Heart right ventricle (tissue), 16 donors: Measurements from ENCODE around the gene TAMM41. TPM values are rescaled to one million over a fixed set of nuclear protein-coding genes. Genes with fewer than 3 reads are reported as not detected.

ENCODE experiments used
- ATAC-seq, 8 donors: fragments of 200-7000 bp; cut with Tn5 transposase; one replicate each; pipeline ENCODE4 v1.9.1; 2020; ENCODE audit warnings: mild to moderate bottlenecking in 8 of 8, moderate library complexity in 8 of 8, moderate number of reproducible peaks in 1 of 8
- DNase-seq, 2 donors: peaks; one replicate each; pipeline ENCODE4 v3.0.0-alpha.2; 2020
- H3K27ac ChIP-seq, 10 donors: fragments of 200-600 bp; sonication (generic) in 2 of 10; one replicate each; pipeline versions ENCODE4 v1.5.0 to v1.8.0; 2020 to 2022; ENCODE audit warnings: mild to moderate bottlenecking in 3 of 10
- H3K27me3 ChIP-seq, 7 donors: fragments of 200-600 bp; one replicate each; pipeline ENCODE4 v1.8.0; 2021 to 2022; ENCODE audit warnings: mild to moderate bottlenecking in 2 of 7
- H3K36me3 ChIP-seq, 9 donors: fragments of 200-600 bp; sonication (generic) in 1 of 9; one replicate each; pipeline versions ENCODE4 v1.5.0 to v1.8.0; 2020 to 2022; ENCODE audit warnings: mild to moderate bottlenecking in 2 of 9
- H3K4me1 ChIP-seq, 9 donors: fragments of 200-600 bp; sonication (generic) in 1 of 9; one replicate each; pipeline versions ENCODE4 v1.5.0 to v1.8.0; 2020 to 2022; ENCODE audit warnings: mild to moderate bottlenecking in 4 of 9
- H3K4me3 ChIP-seq, 10 donors: fragments of 200-600 bp; sonication (generic) in 2 of 10; one replicate each; pipeline versions ENCODE4 v1.5.0 to v1.8.0; 2020 to 2022; ENCODE audit warnings: mild to moderate bottlenecking in 7 of 10, moderate library complexity in 2 of 10
- H3K9me3 ChIP-seq, 11 donors: fragments of 200-600 bp in 10 of 11; sonication (generic) in 2 of 11; one replicate each; pipeline versions ENCODE4 v1.5.0 to v1.8.0; 2013 to 2022; ENCODE audit warnings: mild to moderate bottlenecking in 2 of 11, control low read depth in 1 of 11, moderate library complexity in 1 of 11
- CTCF ChIP-seq, 9 donors: fragments of 200-600 bp; sonication (generic) in 2 of 9; IDR thresholded peaks; one replicate each; pipeline versions ENCODE4 v1.5.0 to v1.8.0; 2021 to 2022; ENCODE audit warnings: antibody characterized with exemption in 9 of 9, mild to moderate bottlenecking in 5 of 9, moderate library complexity in 1 of 9
- WGBS, 2 donors: extraction: QIAGEN DNeasy Blood & Tissue Kit; methylation state at CpG; one replicate each; pipeline ENCODE4 v1.1.7; 2013; ENCODE audit warnings: inconsistent platforms in 1 of 2; 5-methylcytosine and 5-hydroxymethylcytosine counted together
- intact Hi-C, 10 donors: fragments of 100-400 bp; cut with DNase I; formaldehyde crosslinking; loops; one replicate each; pipeline versions ENCODE4 v1.11.1 to v1.14.2; 2022
- polyA plus RNA-seq, 2 donors: library from polyadenylated mRNA; stranded (reverse); fragments of 200-250 nt; gene quantifications; one replicate each; pipeline ENCODE4 v1.2.3, GENCODE V29; 2013
- total RNA-seq, 10 donors: library from RNA; stranded (reverse); fragmentation: NEBNext Ultra II Directional in 3 of 10; extraction: Animal tissue kit (Norgen Biotek cat#: 25700) in 3 of 10; gene quantifications; one replicate each; pipeline versions ENCODE4 v1.2.1 to v1.2.4, GENCODE V29; 2021 to 2023
- donor health status: Arrhythmogenic right ventricular cardiomyopathy.
- donor health status: ischemic (EF 13 %, LVEDD 7.1; RV severe dilation, severe dysfunction).
- donor health status: healthy with polysubstance abuse.
- donor health status: DM: no; HTN: yes; CAD: no.
- donor health status: DM: no; HTN: no; CAD: no.
- donor health status: ischemic (EF 25% LVEDD 6.9; RV normal size, moderate dysfunction).
- donor health status: ischemic (EF 25% LVEDD 5.7; RV mildly dilated, moderate dysfunction).
- donor health status: healthy.
- donor health status: DM: yes; HTN: yes; CAD: no.
- donor health status: Ischemic cardiomyopathy.
- donor health status: ischemic (EF 35%, LVEDD 5.7; RV mildly dilated, moderate dysfunction).
- donor health status: nonischemic (EF 11% LVEDD 7.7; RV severe dilation, severe dysfunction).
- donor health status: DM: yes; HTN: yes; CAD: no.
- donor health status: PGD.
- donor health status: ischemic (EF 29% LVEDD 5.4; RV normal size, mild dysfunction).
- donor health status: nonischemic (EF 23%, LVEDD 6.1; RV moderate dilation, normal function).

The TAMM41 gene
- total and polyA plus RNA-seq, 12 donors: 8.1 to 13.0 (median 10.2) TPM

GRCh38 chr3:11819146-11819689 is 27.5 kb downstream of the TAMM41 start:
- no peaks in the 10 kb centered on the region for H3K27me3 ChIP-seq
- intact Hi-C loops: no loop called here
- no peak for ATAC-seq

GRCh38 chr3:11818033-11818432 is 28.7 kb downstream of the TAMM41 start:
- peak in 3 of 8 donors; percentile 41 to 47 (median 46) for ATAC-seq
- no peak for DNase-seq
- no peak for TF ChIP-seq CTCF (IDR thresholded peaks at IDR 0.05)
- Histone ChIP-seq H3K36me3 (peaks cover 0 to 99% (median 33%) of the 10 kb centered on the region in 9 donors), H3K27me3 (no peaks in the 10 kb centered on the region), H3K4me1 (peaks cover 0 to 4% (median 0%) of the 10 kb centered on the region in 9 donors), H3K9me3 (no peaks in the 10 kb centered on the region), H3K4me3 (no peak overlapping the region), H3K27ac (no peak overlapping the region)
- WGBS, 2 donors: 57 to 59% methylated on average over 5 of the region's 5 CpGs
- intact Hi-C loops: no loop called here

More at GRCh38 chr3:11819146-11819689, 27.5 kb downstream of the TAMM41 start:
- TF ChIP-seq CTCF (IDR thresholded peaks at IDR 0.05): no peak
- Histone ChIP-seq H3K4me1 (peaks cover 0 to 4% (median 0%) of the 10 kb centered on the region in 9 donors), H3K9me3 (no peaks in the 10 kb centered on the region), H3K4me3 (no peak overlapping the region), H3K36me3 (peaks cover 0 to 99% (median 37%) of the 10 kb centered on the region in 9 donors), H3K27ac (no peak overlapping the region)
- no peak for DNase-seq
- WGBS, 2 donors: 97 to 98% methylated on average over 4 of the region's 4 CpGs

- WGBS, 2 donors: 80 to 84% methylated on average over 4 of the region's 4 CpGs
- DNase-seq: no peak
- Histone ChIP-seq H3K36me3 (peaks cover 0 to 99% (median 39%) of the 10 kb centered on the region in 9 donors), H3K27me3 (no peaks in the 10 kb centered on the region), H3K4me3 (no peak overlapping the region), H3K4me1 (peaks cover 0 to 4% (median 0%) of the 10 kb centered on the region in 9 donors), H3K27ac (no peak overlapping the region), H3K9me3 (no peaks in the 10 kb centered on the region)
- intact Hi-C loops: no loop called here
- no peak for ATAC-seq
- TF ChIP-seq CTCF (IDR thresholded peaks at IDR 0.05): no peak
These were observed 31.6 kb downstream of the TAMM41 start for GRCh38 chr3:11815111-11815510.

- H3K36me3 ChIP-seq: peaks cover 0 to 99% (median 42%) of the 10 kb centered on the region in 9 donors
- H3K27ac ChIP-seq: no peak overlapping the region
- no peak overlapping the region for H3K4me3 ChIP-seq
- WGBS, 2 donors: 95 to 98% methylated on average over 6 of the region's 6 CpGs
- DNase-seq: no peak
- no peak for TF ChIP-seq CTCF (IDR thresholded peaks at IDR 0.05)
- intact Hi-C loops: no loop called here
- no peak for ATAC-seq
- peaks cover 0 to 4% (median 0%) of the 10 kb centered on the region in 9 donors for H3K4me1 ChIP-seq
- no peaks in the 10 kb centered on the region for H3K27me3 ChIP-seq
- H3K9me3 ChIP-seq: no peaks in the 10 kb centered on the region
These were observed 32.0 kb downstream of the TAMM41 start for GRCh38 chr3:11814663-11815062.
